ENCODE data around the gene CTDNEP1. TPM values are rescaled to one million over a fixed set of nuclear protein-coding genes. Genes with fewer than 3 reads are reported as not detected.

Gene CTDNEP1
- total RNA-seq, 2 donors from 2014 or later = 33.5 to 44.8 TPM

DNA sequence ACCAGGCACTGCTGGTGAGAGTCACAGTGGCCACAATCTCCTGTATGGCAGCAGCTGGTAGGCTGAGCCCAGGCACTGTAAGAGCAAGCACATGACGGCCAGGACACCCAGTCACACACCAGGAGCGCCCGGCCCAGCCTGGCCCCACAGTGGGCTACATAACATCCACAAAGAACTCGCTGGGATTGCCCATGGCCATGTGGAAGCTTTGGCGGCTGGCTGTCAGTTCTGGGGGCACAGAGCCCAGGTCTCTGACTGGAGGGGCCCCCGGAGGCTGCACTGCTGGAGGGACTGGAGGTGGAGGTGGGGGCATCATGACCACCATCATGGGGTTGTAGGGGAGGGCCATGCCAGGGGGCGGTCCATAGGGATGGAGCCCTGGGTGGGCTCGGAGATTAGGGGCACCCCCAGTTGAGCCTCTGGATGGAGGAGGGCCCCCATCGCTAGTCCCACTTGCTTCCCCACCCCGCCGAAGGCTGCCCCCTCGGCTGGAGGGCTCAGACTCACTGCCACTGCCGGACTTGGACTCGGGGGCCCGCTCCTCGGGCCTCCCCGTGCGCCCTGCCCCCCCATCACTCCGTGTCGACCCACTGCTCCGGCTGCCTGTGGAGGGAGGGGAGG is 25.7 kb downstream of the CTDNEP1 start:
- DNase-seq (no peak), ATAC-seq (no peak)
- peak overlapping the region in 1 of 4 donors; percentile 52 for H3K27ac ChIP-seq
- no peaks in the 10 kb centered on the region for H3K27me3 ChIP-seq
- intact Hi-C loops (cut with DNase I) = no loop called here
- WGBS, 2 donors = 81% methylated on average over 6 to 21 of the region's 21 CpGs
- H3K9me3 ChIP-seq = no peaks in the 10 kb centered on the region
- H3K4me3 ChIP-seq = no peak overlapping the region
- peaks cover 0 to 28% of the 10 kb centered on the region in 2 donors for H3K36me3 ChIP-seq (replicated peaks in 1 of 2; ENCODE audit: insufficient read depth in 1 of 2, low read depth in 2 of 2)
- no peak for TF ChIP-seq POLR2A (IDR thresholded peaks at IDR 0.05)
- TF ChIP-seq, protein P1, sequence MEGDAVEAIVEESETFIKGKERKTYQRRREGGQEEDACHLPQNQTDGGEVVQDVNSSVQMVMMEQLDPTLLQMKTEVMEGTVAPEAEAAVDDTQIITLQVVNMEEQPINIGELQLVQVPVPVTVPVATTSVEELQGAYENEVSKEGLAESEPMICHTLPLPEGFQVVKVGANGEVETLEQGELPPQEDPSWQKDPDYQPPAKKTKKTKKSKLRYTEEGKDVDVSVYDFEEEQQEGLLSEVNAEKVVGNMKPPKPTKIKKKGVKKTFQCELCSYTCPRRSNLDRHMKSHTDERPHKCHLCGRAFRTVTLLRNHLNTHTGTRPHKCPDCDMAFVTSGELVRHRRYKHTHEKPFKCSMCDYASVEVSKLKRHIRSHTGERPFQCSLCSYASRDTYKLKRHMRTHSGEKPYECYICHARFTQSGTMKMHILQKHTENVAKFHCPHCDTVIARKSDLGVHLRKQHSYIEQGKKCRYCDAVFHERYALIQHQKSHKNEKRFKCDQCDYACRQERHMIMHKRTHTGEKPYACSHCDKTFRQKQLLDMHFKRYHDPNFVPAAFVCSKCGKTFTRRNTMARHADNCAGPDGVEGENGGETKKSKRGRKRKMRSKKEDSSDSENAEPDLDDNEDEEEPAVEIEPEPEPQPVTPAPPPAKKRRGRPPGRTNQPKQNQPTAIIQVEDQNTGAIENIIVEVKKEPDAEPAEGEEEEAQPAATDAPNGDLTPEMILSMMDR (IDR thresholded peaks at IDR 0.05) = no peak
- H3K4me1 ChIP-seq = peaks cover 35% of the 10 kb centered on the region

DNA sequence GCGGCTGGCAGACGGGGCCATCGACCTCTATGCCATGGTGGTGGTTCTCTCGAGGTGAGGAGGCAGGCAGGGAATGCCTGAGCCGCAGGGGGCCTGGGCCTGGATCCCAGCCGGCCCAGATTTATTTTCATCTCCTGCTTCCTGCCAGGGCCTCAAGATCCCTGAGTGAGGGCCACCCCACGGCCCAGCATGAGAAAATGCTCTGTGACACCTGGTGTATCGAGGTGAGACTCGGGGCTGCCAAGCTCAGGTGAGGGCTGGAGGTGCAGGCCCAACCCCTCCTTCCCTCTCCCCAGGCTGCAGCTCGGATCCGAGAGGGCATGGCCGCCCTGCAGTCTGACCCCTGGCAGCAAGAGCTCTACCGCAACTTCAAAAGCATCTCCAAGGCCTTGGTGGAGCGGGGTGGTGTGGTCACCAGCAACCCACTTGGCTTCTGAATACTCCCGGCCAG is 26.8 kb downstream of the CTDNEP1 start:
- H3K36me3 ChIP-seq (replicated peaks in 1 of 2; ENCODE audit: insufficient read depth in 1 of 2, low read depth in 2 of 2) = peaks cover 0 to 26% of the 10 kb centered on the region in 2 donors
- DNase-seq (peak in 2 of 4 donors; percentile 26 to 49), ATAC-seq (no peak)
- no peak overlapping the region for H3K4me3 ChIP-seq
- no peaks in the 10 kb centered on the region for H3K27me3 ChIP-seq
- H3K27ac ChIP-seq = peak overlapping the region; percentile 25 to 52 (median 34)
- no peak for TF ChIP-seq POLR2A (IDR thresholded peaks at IDR 0.05)
- TF ChIP-seq, protein P1 (IDR thresholded peaks at IDR 0.05) = no peak
- WGBS, 2 donors = 66 to 81% methylated on average over 3 to 15 of the region's 15 CpGs
- H3K9me3 ChIP-seq = no peaks in the 10 kb centered on the region
- intact Hi-C loops (cut with DNase I) = no loop called here
- H3K4me1 ChIP-seq = peaks cover 40% of the 10 kb centered on the region

DNA sequence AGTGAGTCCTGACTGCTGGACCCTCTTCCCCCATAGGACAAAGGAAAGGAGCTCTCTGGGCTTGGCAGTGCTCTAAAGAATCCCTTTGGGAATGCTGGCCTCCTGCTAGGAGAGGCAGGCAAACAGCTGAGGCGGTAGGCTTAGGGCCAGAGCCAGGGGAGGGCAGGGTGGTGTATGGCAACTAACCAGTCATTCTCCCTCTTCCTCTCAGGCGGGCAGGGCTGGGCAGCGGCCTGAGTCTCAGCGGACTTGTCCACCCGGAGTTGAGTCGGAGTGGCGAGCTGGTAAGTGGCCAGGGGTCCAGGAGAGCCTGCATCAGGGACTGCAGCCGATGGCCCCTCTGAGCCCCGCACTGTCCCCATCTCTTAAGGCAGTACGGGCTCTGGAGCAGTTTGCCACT is 27.4 kb downstream of the CTDNEP1 start:
- H3K36me3 ChIP-seq (replicated peaks in 1 of 2; ENCODE audit: insufficient read depth in 1 of 2, low read depth in 2 of 2) = peaks cover 0 to 21% of the 10 kb centered on the region in 2 donors
- TF ChIP-seq POLR2A (IDR thresholded peaks at IDR 0.05) = no peak
- TF ChIP-seq, protein P1 (IDR thresholded peaks at IDR 0.05) = no peak
- H3K9me3 ChIP-seq = no peaks in the 10 kb centered on the region
- peaks cover 45% of the 10 kb centered on the region for H3K4me1 ChIP-seq
- 71 to 89% methylated on average over 7 to 10 of the region's 10 CpGs for WGBS, 2 donors
- DNase-seq (no peak), ATAC-seq (no peak)
- intact Hi-C loops (cut with DNase I) = no loop called here
- H3K4me3 ChIP-seq = no peak overlapping the region
- H3K27me3 ChIP-seq = no peaks in the 10 kb centered on the region
- peak overlapping the region in 3 of 4 donors; percentile 25 to 52 (median 48) for H3K27ac ChIP-seq

DNA sequence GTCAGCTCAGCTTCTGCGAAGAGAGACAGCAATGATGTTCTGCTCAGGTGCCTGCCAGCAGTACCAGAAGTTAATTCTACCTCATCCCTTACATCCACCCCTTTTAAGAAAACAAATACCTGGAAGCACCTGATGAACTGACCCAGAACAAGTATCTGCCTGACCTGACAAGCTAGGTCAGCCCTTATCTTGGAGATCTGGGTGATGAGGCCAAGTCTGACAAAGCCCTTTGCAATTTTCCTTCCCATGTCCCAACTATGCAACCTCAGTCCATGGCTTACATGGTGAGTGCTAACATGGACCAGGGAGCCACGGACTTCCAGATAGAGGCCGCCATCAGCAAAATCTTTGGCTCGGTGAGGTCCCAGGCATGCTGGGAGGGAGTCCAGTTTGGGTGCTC is 28.2 kb downstream of the CTDNEP1 start:
- Histone ChIP-seq H3K27me3 (no peaks in the 10 kb centered on the region), H3K4me1 (peaks cover 50% of the 10 kb centered on the region), H3K36me3 (replicated peaks in 1 of 2; ENCODE audit: insufficient read depth in 1 of 2, low read depth in 2 of 2) (peaks cover 0 to 21% of the 10 kb centered on the region in 2 donors), H3K4me3 (no peak overlapping the region), H3K9me3 (no peaks in the 10 kb centered on the region), H3K27ac (peak overlapping the region in 2 of 4 donors; percentile 25 to 52)
- intact Hi-C loops (cut with DNase I) = no loop called here
- TF ChIP-seq, protein P1 (IDR thresholded peaks at IDR 0.05) = no peak
- no peak for TF ChIP-seq POLR2A (IDR thresholded peaks at IDR 0.05)
- ATAC-seq (no peak), DNase-seq (no peak)
- WGBS, 2 donors = 76 to 77% methylated on average over 4 of the region's 4 CpGs

DNA sequence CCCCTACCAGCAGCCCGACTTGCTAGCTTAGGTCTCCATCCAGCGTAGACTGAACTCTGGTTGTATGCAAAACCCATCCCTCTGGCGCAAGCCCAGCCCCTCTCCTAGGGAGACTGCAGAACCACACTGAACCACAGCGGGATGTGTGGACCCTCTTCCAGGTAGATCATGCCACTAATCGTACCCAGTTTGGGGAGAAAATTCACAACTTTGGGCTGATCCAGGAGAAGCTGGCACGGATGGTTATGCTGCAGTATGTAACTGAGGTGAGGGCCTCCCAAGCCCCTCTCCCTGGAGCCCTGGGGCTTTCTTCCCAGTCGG is 28.6 kb downstream of the CTDNEP1 start:
- Histone ChIP-seq H3K9me3 (no peaks in the 10 kb centered on the region), H3K4me3 (no peak overlapping the region), H3K27me3 (no peaks in the 10 kb centered on the region), H3K36me3 (replicated peaks in 1 of 2; ENCODE audit: insufficient read depth in 1 of 2, low read depth in 2 of 2) (peaks cover 0 to 21% of the 10 kb centered on the region in 2 donors), H3K27ac (peak overlapping the region in 1 of 4 donors; percentile 52), H3K4me1 (peaks cover 54% of the 10 kb centered on the region)
- 66 to 97% methylated on average over 5 to 7 of the region's 7 CpGs for WGBS, 2 donors
- no peak for ATAC-seq
- TF ChIP-seq, protein P1 (IDR thresholded peaks at IDR 0.05) = no peak
- TF ChIP-seq POLR2A (IDR thresholded peaks at IDR 0.05) = no peak
- DNase-seq = no peak
- intact Hi-C loops (cut with DNase I) = no loop called here
